Vagina (tissue), 2 donors: ENCODE data around the gene ICAM5. TPM values are rescaled to one million over a fixed set of nuclear protein-coding genes. Genes with fewer than 3 reads are reported as not detected.

Experiments used
- DNase-seq, 2 donors: peaks; one replicate each; pipeline ENCODE4 v3.0.0-alpha.2; 2017; ENCODE audit errors: extremely low spot score in 2 of 2
- H3K27ac ChIP-seq: fragments of 200-600 bp; sonication (generic); one replicate; pipeline ENCODE4 v1.5.1; 2019
- H3K27me3 ChIP-seq: fragments of 200-600 bp; sonication (generic); one replicate; pipeline ENCODE4 v1.5.1; 2019
- H3K36me3 ChIP-seq, 2 donors: fragments of 200-600 bp; sonication (generic); one replicate each; pipeline ENCODE4 v1.5.1; 2017 to 2019
- H3K4me1 ChIP-seq: fragments of 200-600 bp; sonication (generic); one replicate; pipeline ENCODE4 v1.5.1; 2019
- H3K4me3 ChIP-seq, 2 donors: fragments of 200-600 bp; sonication (generic); 1 replicate in 1 of 2; 2 replicates in 1 of 2; pipeline ENCODE4 v1.5.1; 2016 to 2019
- H3K9me3 ChIP-seq: fragments of 200-600 bp; sonication (generic); one replicate; pipeline ENCODE4 v1.5.1; 2019
- CTCF ChIP-seq, 3 experiments: fragments of 450-650 bp in 2 of 3; fragments of 200-600 bp in 1 of 3; sonication (generic) in 1 of 3; IDR thresholded peaks; one replicate each; pipeline ENCODE4 v1.5.1; 2017 to 2019; ENCODE audit warnings: antibody characterized with exemption in 3 of 3, mild to moderate bottlenecking in 2 of 3, moderate library complexity in 2 of 3
- POLR2A ChIP-seq, 2 donors: fragments of 450-650 bp; IDR thresholded peaks; one replicate each; pipeline ENCODE4 v1.6.1; 2017; ENCODE audit warnings: antibody characterized with exemption in 2 of 2, mild to moderate bottlenecking in 2 of 2, moderate library complexity in 2 of 2
- POLR2AphosphoS5 ChIP-seq, 2 donors: sonication (generic); formaldehyde crosslinking; IDR thresholded peaks; one replicate each; pipeline ENCODE4 v1.9.0; 2017; ENCODE audit warnings: antibody characterized with exemption in 2 of 2, mild to moderate bottlenecking in 2 of 2, low read depth in 1 of 2; ENCODE audit not compliant: insufficient read depth in 1 of 2
- intact Hi-C: fragments of 100-400 bp; cut with DNase I; formaldehyde crosslinking; loops from one replicate; pipeline ENCODE4 v1.15.1; 2023
- total RNA-seq: library from RNA; depleted of rRNA; stranded (reverse); fragments of >200 nt; gene quantifications from one replicate; pipeline ENCODE4 v1.2.3, GENCODE V29; 2016

ICAM5 gene
- total RNA-seq, 1 donor from 2014 or later: 2.0 TPM

GRCh38 chr19:10256551-10256950, 33.2 kb upstream of the ICAM5 start:
- intact Hi-C loops: no loop called here
- DNase-seq: no peak
- H3K4me1 ChIP-seq: peaks cover 18% of the 10 kb centered on the region
- H3K27me3 ChIP-seq: no peaks in the 10 kb centered on the region
- peaks cover 0 to 40% of the 10 kb centered on the region in 2 donors for H3K36me3 ChIP-seq
- H3K9me3 ChIP-seq: no peaks in the 10 kb centered on the region
- no peak overlapping the region for H3K27ac ChIP-seq
- TF ChIP-seq POLR2AphosphoS5 (IDR thresholded peaks at IDR 0.05; ENCODE audit: insufficient read depth in 1 of 2, low read depth in 1 of 2) (no peak), POLR2A (IDR thresholded peaks at IDR 0.05) (no peak), CTCF (IDR thresholded peaks at IDR 0.05) (no peak)
- no peak overlapping the region for H3K4me3 ChIP-seq

- peaks cover 0 to 40% of the 10 kb centered on the region in 2 donors for H3K36me3 ChIP-seq
- H3K9me3 ChIP-seq: no peaks in the 10 kb centered on the region
- no peak overlapping the region for H3K4me3 ChIP-seq
- peaks cover 18% of the 10 kb centered on the region for H3K4me1 ChIP-seq
- intact Hi-C loops: no loop called here
- TF ChIP-seq POLR2AphosphoS5 (IDR thresholded peaks at IDR 0.05; ENCODE audit: insufficient read depth in 1 of 2, low read depth in 1 of 2) (no peak), POLR2A (IDR thresholded peaks at IDR 0.05) (no peak), CTCF (IDR thresholded peaks at IDR 0.05) (no peak)
- no peak for DNase-seq
- no peak overlapping the region for H3K27ac ChIP-seq
- no peaks in the 10 kb centered on the region for H3K27me3 ChIP-seq
Observed at GRCh38 chr19:10256970-10257615, 32.7 kb upstream of the ICAM5 start.

DNA sequence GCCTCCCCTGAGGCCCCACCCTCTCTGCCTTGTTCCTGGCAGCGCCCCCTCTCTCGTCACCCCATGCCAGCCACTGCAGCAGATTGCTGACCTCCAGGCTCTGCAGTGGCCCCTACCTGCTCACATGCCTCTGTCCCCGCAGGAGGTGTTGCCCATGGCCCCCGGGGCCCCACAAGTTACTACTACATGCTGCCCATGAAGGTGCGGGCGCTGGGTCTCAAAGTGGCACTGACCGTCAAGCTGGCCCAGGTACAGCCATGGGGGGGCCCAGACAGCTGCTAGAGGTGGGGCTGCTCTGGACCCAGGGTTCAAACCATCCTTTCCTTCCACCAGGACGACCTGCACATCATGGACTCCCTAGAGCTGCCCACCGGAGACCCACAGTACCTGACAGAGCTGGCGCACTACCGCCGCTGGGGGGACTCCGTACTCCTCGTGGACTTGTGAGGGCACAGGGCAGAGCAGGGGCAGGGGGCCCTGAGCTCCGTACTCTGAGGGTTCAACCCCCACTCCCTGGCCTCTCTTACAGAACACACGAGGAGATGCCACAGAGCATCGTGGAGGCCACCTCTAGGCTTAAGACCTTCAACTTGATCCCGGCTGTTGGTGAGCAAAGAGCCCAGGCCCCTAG, 31.6 kb upstream of the ICAM5 start:
- intact Hi-C loops: no loop called here
- H3K4me3 ChIP-seq: no peak overlapping the region
- no peak for DNase-seq
- peaks cover 8% of the 10 kb centered on the region for H3K4me1 ChIP-seq
- TF ChIP-seq CTCF (IDR thresholded peaks at IDR 0.05) (no peak), POLR2AphosphoS5 (IDR thresholded peaks at IDR 0.05; ENCODE audit: insufficient read depth in 1 of 2, low read depth in 1 of 2) (no peak), POLR2A (IDR thresholded peaks at IDR 0.05) (no peak)
- no peak overlapping the region for H3K27ac ChIP-seq
- peaks cover 0 to 40% of the 10 kb centered on the region in 2 donors for H3K36me3 ChIP-seq
- H3K27me3 ChIP-seq: no peaks in the 10 kb centered on the region
- no peaks in the 10 kb centered on the region for H3K9me3 ChIP-seq

GRCh38 chr19:10259162-10259905, 30.4 kb upstream of the ICAM5 start:
- intact Hi-C loops: no loop called here
- DNase-seq: no peak

More at GRCh38 chr19:10259162-10259905, 30.4 kb upstream of the ICAM5 start:
- H3K36me3 ChIP-seq: peaks cover 0 to 35% of the 10 kb centered on the region in 2 donors
- H3K27ac ChIP-seq: no peak overlapping the region
- H3K27me3 ChIP-seq: no peaks in the 10 kb centered on the region
- TF ChIP-seq POLR2AphosphoS5 (IDR thresholded peaks at IDR 0.05; ENCODE audit: insufficient read depth in 1 of 2, low read depth in 1 of 2) (no peak), CTCF (IDR thresholded peaks at IDR 0.05) (peak; percentile 43 to 55 (median 53)), POLR2A (IDR thresholded peaks at IDR 0.05) (no peak)
- no peaks in the 10 kb centered on the region for H3K9me3 ChIP-seq
- peaks cover 7% of the 10 kb centered on the region for H3K4me1 ChIP-seq
- H3K4me3 ChIP-seq: no peak overlapping the region
